NCI-H128 (cell line): Measurements from ENCODE around the gene HYPK.
A peak's percentile ranks its signal among the peaks of the same experiment; 100 is the strongest.

ENCODE experiments used
- DNase-seq: peaks from one replicate; lab custom pipeline; 2025; ENCODE audit not compliant: unreplicated experiment; lab: John Stamatoyannopoulos, UW

Gene HYPK

GRCh38 chr15:43800286-43801141 lies at the start of gene HYPK:
HYPK (plus strand) TSS chr15:43800599; CDS start chr15:43800623, 24 bp downstream.
- peak; percentile 53 for DNase-seq

- DNase-seq, result no peak
Measured at GRCh38 chr15:43751885-43752284, 48.5 kb upstream of the HYPK start.

- DNase-seq, result no peak
Measured at GRCh38 chr15:43762824-43763223, 37.6 kb upstream of the HYPK start.

- DNase-seq, result no peak
Measured at GRCh38 chr15:43763819-43764446, 36.5 kb upstream of the HYPK start.

- DNase-seq, result no peak
Measured at GRCh38 chr15:43769584-43770228, 30.7 kb upstream of the HYPK start.

- DNase-seq, result no peak
Measured at GRCh38 chr15:43771816-43772215, 28.6 kb upstream of the HYPK start.

GRCh38 chr15:43772624-43773023 lies 27.8 kb upstream of the HYPK start:
- DNase-seq, result no peak

GRCh38 chr15:43774062-43774461 lies 26.3 kb upstream of the HYPK start:
- DNase-seq, result no peak

- no peak for DNase-seq
Measured at GRCh38 chr15:43775411-43775965, 24.9 kb upstream of the HYPK start.

GRCh38 chr15:43776101-43776717 lies 24.2 kb upstream of the HYPK start:
- DNase-seq, result no peak

- DNase-seq, result peak; percentile 54
Measured at GRCh38 chr15:43776718-43777266, 23.6 kb upstream of the HYPK start, which contains the start of gene ELL3. ELL3 (minus strand) TSS chr15:43776966; CDS start chr15:43776901, 65 bp downstream.

- no peak for DNase-seq
Measured at GRCh38 chr15:43777267-43777914, 23.0 kb upstream of the HYPK start.

- DNase-seq, result no peak
Measured at GRCh38 chr15:43779016-43779415, 21.4 kb upstream of the HYPK start.

GRCh38 chr15:43789409-43789808 lies 11.0 kb upstream of the HYPK start:
- DNase-seq, result no peak

- DNase-seq, result peak; percentile 93
Measured at GRCh38 chr15:43791993-43792760, 8.2 kb upstream of the HYPK start, which contains the start of gene SERF2. SERF2 (plus strand) TSS chr15:43792320; CDS start chr15:43792377, 57 bp downstream.

- no peak for DNase-seq
Measured at GRCh38 chr15:43792761-43793476, 7.5 kb upstream of the HYPK start.

GRCh38 chr15:43793647-43794046 lies 6.8 kb upstream of the HYPK start:
- no peak for DNase-seq

GRCh38 chr15:43794269-43795037 lies 5.9 kb upstream of the HYPK start:
- no peak for DNase-seq
